RWPE2 (cell line): Measurements from ENCODE around the gene SENP7.
A peak's percentile ranks its signal among the peaks of the same experiment; 100 is the strongest.

Experiments used
- ATAC-seq: fragments of 200-7000 bp; cut with Tn5 transposase; 3 replicates; pipeline ENCODE4 v1.9.1; 2021; ENCODE audit warnings: low read depth
- DNase-seq: peaks from one replicate; pipeline ENCODE4 v3.0.0-alpha.2; 2020; ENCODE audit warnings: low spot score
- H3K27ac ChIP-seq: fragments of 450-650 bp; 2 replicates; pipeline ENCODE4 v1.5.1; 2017; ENCODE audit warnings: mild to moderate bottlenecking; ENCODE audit not compliant: poor library complexity, severe bottlenecking
- H3K27me3 ChIP-seq: fragments of 250-450 bp; sonication (Bioruptor Pico); 2 replicates; pipeline ENCODE4 v1.5.1; 2021; ENCODE audit warnings: mild to moderate bottlenecking, moderate library complexity; ENCODE audit not compliant: insufficient read depth, poor library complexity, severe bottlenecking
- H3K36me3 ChIP-seq: fragments of 250-450 bp; sonication (Bioruptor Pico); 2 replicates; pipeline ENCODE4 v1.5.1; 2020; ENCODE audit warnings: low read depth, mild to moderate bottlenecking, moderate library complexity
- H3K4me1 ChIP-seq: fragments of 250-450 bp; sonication (Bioruptor Pico); 2 replicates; pipeline ENCODE4 v1.5.1; 2021; ENCODE audit warnings: mild to moderate bottlenecking, moderate library complexity; ENCODE audit not compliant: insufficient read depth, poor library complexity, severe bottlenecking
- H3K4me3 ChIP-seq: fragments of 250-450 bp; sonication (Bioruptor Pico); 2 replicates; pipeline ENCODE4 v1.5.1; 2021; ENCODE audit warnings: mild to moderate bottlenecking, moderate library complexity; ENCODE audit not compliant: severe bottlenecking
- H3K9me3 ChIP-seq: fragments of 250-450 bp; sonication (Bioruptor Pico); 2 replicates; pipeline ENCODE4 v1.5.1; 2021; ENCODE audit warnings: mild to moderate bottlenecking, moderate library complexity; ENCODE audit not compliant: severe bottlenecking
- TF ChIP-seq, protein P1 (sequence below): fragments of 450-650 bp; IDR thresholded peaks from one replicate; pipeline ENCODE4 v1.5.1; 2017; ENCODE audit warnings: mild to moderate bottlenecking, moderate library complexity; ENCODE audit not compliant: poor library complexity, severe bottlenecking

The SENP7 gene

GRCh38 chr3:101536266-101536665 is 23.3 kb upstream of the SENP7 start:
- TF ChIP-seq, protein P1, sequence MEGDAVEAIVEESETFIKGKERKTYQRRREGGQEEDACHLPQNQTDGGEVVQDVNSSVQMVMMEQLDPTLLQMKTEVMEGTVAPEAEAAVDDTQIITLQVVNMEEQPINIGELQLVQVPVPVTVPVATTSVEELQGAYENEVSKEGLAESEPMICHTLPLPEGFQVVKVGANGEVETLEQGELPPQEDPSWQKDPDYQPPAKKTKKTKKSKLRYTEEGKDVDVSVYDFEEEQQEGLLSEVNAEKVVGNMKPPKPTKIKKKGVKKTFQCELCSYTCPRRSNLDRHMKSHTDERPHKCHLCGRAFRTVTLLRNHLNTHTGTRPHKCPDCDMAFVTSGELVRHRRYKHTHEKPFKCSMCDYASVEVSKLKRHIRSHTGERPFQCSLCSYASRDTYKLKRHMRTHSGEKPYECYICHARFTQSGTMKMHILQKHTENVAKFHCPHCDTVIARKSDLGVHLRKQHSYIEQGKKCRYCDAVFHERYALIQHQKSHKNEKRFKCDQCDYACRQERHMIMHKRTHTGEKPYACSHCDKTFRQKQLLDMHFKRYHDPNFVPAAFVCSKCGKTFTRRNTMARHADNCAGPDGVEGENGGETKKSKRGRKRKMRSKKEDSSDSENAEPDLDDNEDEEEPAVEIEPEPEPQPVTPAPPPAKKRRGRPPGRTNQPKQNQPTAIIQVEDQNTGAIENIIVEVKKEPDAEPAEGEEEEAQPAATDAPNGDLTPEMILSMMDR: no peak
- H3K9me3 ChIP-seq: no peaks in the 10 kb centered on the region
- H3K4me1 ChIP-seq: peaks cover 25% of the 10 kb centered on the region
- ATAC-seq (no peak), DNase-seq (no peak)
- H3K36me3 ChIP-seq: no peaks in the 10 kb centered on the region
- no peaks in the 10 kb centered on the region for H3K27me3 ChIP-seq
- H3K4me3 ChIP-seq: no peak overlapping the region
- no peak overlapping the region for H3K27ac ChIP-seq

DNA sequence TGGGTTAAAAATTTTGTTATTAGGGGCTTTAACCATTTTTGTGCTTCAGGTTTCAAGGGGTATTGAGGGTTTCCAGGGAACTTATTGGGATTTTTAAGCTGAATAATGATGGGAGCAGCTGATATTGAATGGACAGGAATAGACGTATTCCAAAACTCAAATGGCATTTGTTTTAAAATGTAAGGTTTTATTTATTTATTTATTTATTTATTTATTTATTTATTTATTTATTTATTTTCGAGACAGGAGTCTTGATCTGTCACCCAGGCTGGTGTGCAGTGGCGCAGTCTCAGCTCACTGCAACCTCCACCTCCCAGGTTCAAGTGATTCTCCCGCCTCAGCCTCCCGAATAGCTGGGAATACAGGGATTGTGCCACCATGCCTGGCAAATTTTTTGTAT is 22.2 kb upstream of the SENP7 start:
- DNase-seq (no peak), ATAC-seq (no peak)
- Histone ChIP-seq H3K27me3 (no peaks in the 10 kb centered on the region), H3K27ac (no peak overlapping the region), H3K9me3 (no peaks in the 10 kb centered on the region), H3K4me3 (no peak overlapping the region), H3K36me3 (no peaks in the 10 kb centered on the region), H3K4me1 (peaks cover 27% of the 10 kb centered on the region)
- TF ChIP-seq, protein P1: no peak

- Histone ChIP-seq H3K27ac (peak overlapping the region; percentile 39), H3K9me3 (no peaks in the 10 kb centered on the region), H3K27me3 (no peaks in the 10 kb centered on the region), H3K4me1 (peaks cover 27% of the 10 kb centered on the region), H3K36me3 (no peaks in the 10 kb centered on the region), H3K4me3 (no peak overlapping the region)
- TF ChIP-seq, protein P1: no peak
- DNase-seq (no peak), ATAC-seq (no peak; the same call in 2 of the 3 replicates)
These were observed 20.6 kb upstream of the SENP7 start for GRCh38 chr3:101533603-101533968.

DNA sequence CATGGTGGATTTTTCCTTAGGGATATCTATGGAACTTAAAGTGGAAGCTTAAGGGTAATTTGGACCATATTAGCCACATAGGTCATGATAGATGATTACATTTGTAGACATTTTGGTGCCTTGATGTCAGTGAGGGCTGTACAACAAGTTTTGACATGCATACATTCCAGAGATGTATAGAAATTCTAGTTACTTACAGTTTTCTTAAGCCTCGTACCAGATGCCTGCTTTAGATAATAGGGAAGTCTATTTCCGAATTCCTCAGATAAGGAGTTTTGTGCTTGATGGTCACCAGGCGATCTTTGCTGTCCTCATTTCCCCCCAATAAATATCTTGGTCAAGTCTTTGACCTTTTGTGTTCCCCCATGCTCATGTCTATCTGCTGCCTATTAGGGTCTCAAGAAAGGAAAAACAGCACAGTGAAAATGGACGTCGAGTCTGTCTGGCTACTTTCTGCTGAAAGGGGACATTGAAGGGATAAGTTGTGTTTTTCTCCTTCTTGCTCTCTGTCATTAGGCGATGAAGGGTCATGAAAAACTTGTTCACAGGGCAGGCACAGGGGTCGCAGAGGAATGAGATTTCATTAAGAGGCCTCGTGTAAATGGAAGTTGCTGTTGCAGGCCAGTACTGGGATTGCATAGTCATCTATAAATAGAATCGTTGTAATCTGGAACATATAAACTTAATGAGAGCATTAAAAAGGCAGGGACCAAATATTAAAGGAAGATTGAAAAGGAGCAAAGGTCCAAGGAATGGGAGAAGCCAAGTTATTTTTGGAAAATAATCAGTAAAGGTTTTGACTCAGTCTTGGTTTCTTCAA is 20.0 kb upstream of the SENP7 start:
- peak overlapping the region; percentile 39 for H3K27ac ChIP-seq
- no peak for DNase-seq
- no peaks in the 10 kb centered on the region for H3K9me3 ChIP-seq
- no peaks in the 10 kb centered on the region for H3K36me3 ChIP-seq
- TF ChIP-seq, protein P1: no peak
- ATAC-seq: peak; percentile 45; the same call in 1 of the 3 replicates
- H3K27me3 ChIP-seq: no peaks in the 10 kb centered on the region
- H3K4me3 ChIP-seq: no peak overlapping the region
- H3K4me1 ChIP-seq: peaks cover 27% of the 10 kb centered on the region

DNA sequence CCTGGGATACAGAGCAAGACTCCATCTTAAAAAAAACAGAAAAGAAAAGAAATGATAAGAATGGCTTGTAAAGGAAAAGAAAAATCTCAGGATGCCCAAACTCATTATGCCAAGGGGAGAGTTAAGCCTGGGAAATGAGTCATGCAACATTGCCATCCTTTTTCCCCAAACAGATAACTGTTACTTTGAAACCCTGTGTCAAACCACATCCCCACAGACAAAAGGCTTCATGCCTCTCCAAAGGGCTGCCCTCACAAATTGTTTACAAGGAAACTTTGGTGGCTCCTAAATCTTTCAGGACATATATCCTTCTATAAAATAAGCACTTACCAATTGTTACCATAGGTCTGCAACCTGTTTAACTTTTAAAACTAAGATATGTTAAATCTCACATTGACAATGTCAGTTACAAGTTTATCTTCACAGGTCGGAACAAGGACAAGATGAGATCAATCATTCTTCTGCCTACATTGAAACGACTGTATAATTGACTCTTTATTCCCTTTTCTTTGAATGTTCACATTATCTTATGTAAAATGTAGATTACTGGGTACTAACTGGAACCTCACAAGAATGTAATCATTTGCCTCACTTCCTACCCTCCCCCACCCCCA is 18.6 kb upstream of the SENP7 start:
- ATAC-seq (no peak), DNase-seq (no peak)
- H3K27me3 ChIP-seq: no peaks in the 10 kb centered on the region
- peak overlapping the region; percentile 39 for H3K27ac ChIP-seq
- no peak overlapping the region for H3K4me3 ChIP-seq
- peaks cover 27% of the 10 kb centered on the region for H3K4me1 ChIP-seq
- no peaks in the 10 kb centered on the region for H3K9me3 ChIP-seq
- no peaks in the 10 kb centered on the region for H3K36me3 ChIP-seq
- TF ChIP-seq, protein P1: no peak
